Trophoblast cell (in vitro differentiated cells and primary cell): ENCODE data around the gene EGLN2.
"Not testable (repeated sequence)": the region's sequence is repeated elsewhere in the genome, so short reads cannot be mapped to it uniquely, and the experiment has no call there.

Source experiments
- DNase-seq, 2 donors: peaks; one replicate each; pipeline ENCODE4 v3.0.0-alpha.2; 2016
- H2AFZ ChIP-seq: 2 replicates; pipeline ENCODE4 v1.6.1; 2013; ENCODE audit warnings: low read length, moderate library complexity, mild to moderate bottlenecking; ENCODE audit not compliant: insufficient read depth, poor library complexity
- H2AK5ac ChIP-seq: 2 replicates; pipeline ENCODE4 v1.6.1; 2013; ENCODE audit warnings: mild to moderate bottlenecking, low read length
- H2BK120ac ChIP-seq: 2 replicates; pipeline ENCODE4 v1.6.1; 2013; ENCODE audit warnings: low read length, mild to moderate bottlenecking, moderate library complexity; ENCODE audit not compliant: insufficient read depth, poor library complexity
- H2BK12ac ChIP-seq: 2 replicates; pipeline ENCODE4 v1.6.1; 2013; ENCODE audit warnings: mild to moderate bottlenecking, low read length, moderate library complexity
- H2BK5ac ChIP-seq: 2 replicates; pipeline ENCODE4 v1.6.1; 2013; ENCODE audit warnings: low read length, low read depth, moderate library complexity, mild to moderate bottlenecking; ENCODE audit not compliant: poor library complexity
- H3K14ac ChIP-seq: 2 replicates; pipeline ENCODE4 v1.6.1; 2013; ENCODE audit warnings: mild to moderate bottlenecking, low read length
- H3K18ac ChIP-seq: 2 replicates; pipeline ENCODE4 v1.6.1; 2013; ENCODE audit warnings: mild to moderate bottlenecking, low read length
- H3K23ac ChIP-seq: 2 replicates; pipeline ENCODE4 v1.6.1; 2013; ENCODE audit warnings: low read length
- H3K27ac ChIP-seq: 2 replicates; pipeline ENCODE4 v1.5.1; 2013; ENCODE audit warnings: low read depth, mild to moderate bottlenecking, inconsistent platforms, low read length, moderate library complexity
- H3K27me3 ChIP-seq: 2 replicates; pipeline ENCODE4 v1.6.1; 2013; ENCODE audit warnings: inconsistent platforms, mild to moderate bottlenecking, low read length, moderate library complexity; ENCODE audit not compliant: insufficient read depth
- H3K36me3 ChIP-seq, 2 experiments: 1 replicate in 1 of 2; 2 replicates in 1 of 2; pipeline ENCODE4 v1.6.1; 2013; ENCODE audit warnings: low read length in 2 of 2, mild to moderate bottlenecking in 2 of 2, moderate library complexity in 1 of 2; ENCODE audit not compliant: insufficient read depth in 2 of 2, control insufficient read depth in 1 of 2
- H3K4ac ChIP-seq: 2 replicates; pipeline ENCODE4 v1.6.1; 2013; ENCODE audit warnings: low read depth, mild to moderate bottlenecking, low read length, moderate library complexity
- H3K4me1 ChIP-seq, 2 experiments: 1 replicate in 1 of 2; 2 replicates in 1 of 2; pipeline ENCODE4 v1.6.1; 2013; ENCODE audit warnings: low read length in 2 of 2, mild to moderate bottlenecking in 2 of 2, moderate library complexity in 1 of 2; ENCODE audit not compliant: insufficient read depth in 2 of 2, control insufficient read depth in 1 of 2
- H3K4me2 ChIP-seq: 2 replicates; pipeline ENCODE4 v1.6.1; 2013; ENCODE audit warnings: inconsistent platforms, mild to moderate bottlenecking, low read length, moderate library complexity
- H3K4me3 ChIP-seq: 2 replicates; pipeline ENCODE4 v1.5.1; 2013; ENCODE audit warnings: mild to moderate bottlenecking, low read depth, low read length, inconsistent platforms
- H3K79me1 ChIP-seq: one replicate; pipeline ENCODE4 v1.6.1; 2013; ENCODE audit warnings: low read length
- H3K79me2 ChIP-seq: 2 replicates; pipeline ENCODE4 v1.6.1; 2013; ENCODE audit warnings: low read length, mild to moderate bottlenecking; ENCODE audit not compliant: control insufficient read depth, insufficient read depth, poor library complexity
- H3K9ac ChIP-seq: 2 replicates; pipeline ENCODE4 v1.6.1; 2013; ENCODE audit warnings: mild to moderate bottlenecking, low read length
- H3K9me3 ChIP-seq: 2 replicates; pipeline ENCODE4 v1.6.1; 2013; ENCODE audit warnings: low read depth, mild to moderate bottlenecking, control low read depth, inconsistent platforms, low read length; ENCODE audit not compliant: insufficient read depth
- H4K12ac ChIP-seq: 2 replicates; pipeline ENCODE4 v1.6.1; 2013; ENCODE audit warnings: low read depth, mild to moderate bottlenecking, low read length, moderate library complexity
- H4K8ac ChIP-seq: 2 replicates; pipeline ENCODE4 v1.6.1; 2013; ENCODE audit warnings: low read depth, mild to moderate bottlenecking, low read length, moderate library complexity
- H4K91ac ChIP-seq: one replicate; pipeline ENCODE4 v1.6.1; 2013; ENCODE audit warnings: low read depth, mild to moderate bottlenecking, low read length, moderate library complexity
- WGBS: extraction: QIAGEN DNeasy Blood & Tissue Kit; methylation state at CpG from one replicate; pipeline ENCODE4 v1.1.7; 2013; ENCODE audit warnings: missing lambda C conversion rate; ENCODE audit not compliant: insufficient read length, insufficient coverage; ENCODE audit errors: extremely low coverage; 5-methylcytosine and 5-hydroxymethylcytosine counted together

The EGLN2 gene

DNA sequence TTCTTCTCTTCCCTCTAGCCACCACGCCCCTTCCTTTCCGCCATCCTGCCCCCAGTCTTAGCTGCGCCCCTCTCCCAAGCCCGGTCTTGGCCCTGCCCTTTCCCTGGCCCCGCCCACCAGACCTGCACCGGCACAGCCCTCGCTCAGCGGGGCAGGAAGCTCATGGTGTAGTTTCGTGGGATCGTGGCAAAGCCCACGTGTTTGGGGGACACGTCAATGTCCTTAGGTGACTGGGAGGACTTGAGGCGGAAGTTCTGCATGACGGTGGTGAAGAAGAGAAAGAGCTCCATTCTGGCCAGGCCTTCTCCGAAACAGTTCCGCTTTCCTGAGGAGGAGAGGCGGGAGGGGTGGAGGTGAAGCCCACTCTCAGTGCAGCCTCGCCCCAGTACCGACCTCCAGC lies 44.7 kb downstream of the EGLN2 start:
- not testable (repeated sequence) for H3K14ac ChIP-seq, H3K36me3 ChIP-seq, H2BK5ac ChIP-seq, H3K4me2 ChIP-seq, H3K79me1 ChIP-seq, H4K8ac ChIP-seq, H3K4me3 ChIP-seq, H4K12ac ChIP-seq, H3K27ac ChIP-seq, H2BK120ac ChIP-seq, H2AFZ ChIP-seq, H3K79me2 ChIP-seq, H3K23ac ChIP-seq, H3K9me3 ChIP-seq, H3K18ac ChIP-seq, H3K4me1 ChIP-seq, H3K9ac ChIP-seq, H2BK12ac ChIP-seq, DNase-seq, H2AK5ac ChIP-seq, H4K91ac ChIP-seq, H3K4ac ChIP-seq, H3K27me3 ChIP-seq
- WGBS: no CpG with 5 or more reads among the region's 19 CpGs

DNA sequence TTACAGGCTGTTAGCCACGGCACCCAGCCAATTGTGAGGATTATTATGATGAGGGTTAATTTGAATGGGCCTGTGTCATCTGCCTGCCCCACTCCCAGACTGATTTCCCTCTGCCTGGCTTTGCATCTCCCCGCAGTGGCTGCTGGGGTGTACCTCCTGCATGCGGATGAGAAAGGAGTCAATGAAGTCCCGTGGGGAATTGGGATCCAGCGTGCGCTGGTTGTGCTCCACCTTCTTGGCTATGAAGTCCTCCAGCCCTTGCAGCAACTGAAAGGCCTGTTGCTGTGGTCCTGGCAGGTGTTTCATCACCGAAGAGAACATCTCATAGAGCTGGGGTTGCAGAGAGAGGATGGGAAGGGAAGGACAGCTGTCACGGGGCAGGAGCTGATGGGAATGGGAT lies 47.7 kb downstream of the EGLN2 start:
- H2AK5ac ChIP-seq, H4K8ac ChIP-seq, H4K91ac ChIP-seq, H3K4ac ChIP-seq, H2AFZ ChIP-seq, H3K4me3 ChIP-seq, H3K79me1 ChIP-seq, H2BK120ac ChIP-seq, H3K36me3 ChIP-seq, H3K4me2 ChIP-seq, H3K18ac ChIP-seq, H3K9ac ChIP-seq, H3K9me3 ChIP-seq, H3K23ac ChIP-seq, H2BK5ac ChIP-seq, H2BK12ac ChIP-seq, H4K12ac ChIP-seq, H3K4me1 ChIP-seq, H3K27ac ChIP-seq, DNase-seq, H3K14ac ChIP-seq, H3K27me3 ChIP-seq, H3K79me2 ChIP-seq: not testable (repeated sequence)
- WGBS: no CpG with 5 or more reads among the region's 8 CpGs

- not testable (repeated sequence) for H2BK12ac ChIP-seq, H3K4me1 ChIP-seq, H3K4ac ChIP-seq, H2BK120ac ChIP-seq, H3K4me2 ChIP-seq, H4K8ac ChIP-seq, H3K36me3 ChIP-seq, H3K9ac ChIP-seq, DNase-seq, H2AFZ ChIP-seq, H2AK5ac ChIP-seq, H2BK5ac ChIP-seq, H4K91ac ChIP-seq, H3K9me3 ChIP-seq, H3K79me1 ChIP-seq, H4K12ac ChIP-seq, H3K27me3 ChIP-seq, H3K27ac ChIP-seq, H3K14ac ChIP-seq, H3K23ac ChIP-seq, H3K18ac ChIP-seq, H3K4me3 ChIP-seq, H3K79me2 ChIP-seq
- no CpG with 5 or more reads among the region's 3 CpGs for WGBS
Measured at GRCh38 chr19:40850277-40850676, 51.3 kb downstream of the EGLN2 start, which contains the start of gene CYP2A6. TSS of gene CYP2A6 (minus strand) at chr19:40850447. CDS start at chr19:40850426, 21 bp downstream.

DNA sequence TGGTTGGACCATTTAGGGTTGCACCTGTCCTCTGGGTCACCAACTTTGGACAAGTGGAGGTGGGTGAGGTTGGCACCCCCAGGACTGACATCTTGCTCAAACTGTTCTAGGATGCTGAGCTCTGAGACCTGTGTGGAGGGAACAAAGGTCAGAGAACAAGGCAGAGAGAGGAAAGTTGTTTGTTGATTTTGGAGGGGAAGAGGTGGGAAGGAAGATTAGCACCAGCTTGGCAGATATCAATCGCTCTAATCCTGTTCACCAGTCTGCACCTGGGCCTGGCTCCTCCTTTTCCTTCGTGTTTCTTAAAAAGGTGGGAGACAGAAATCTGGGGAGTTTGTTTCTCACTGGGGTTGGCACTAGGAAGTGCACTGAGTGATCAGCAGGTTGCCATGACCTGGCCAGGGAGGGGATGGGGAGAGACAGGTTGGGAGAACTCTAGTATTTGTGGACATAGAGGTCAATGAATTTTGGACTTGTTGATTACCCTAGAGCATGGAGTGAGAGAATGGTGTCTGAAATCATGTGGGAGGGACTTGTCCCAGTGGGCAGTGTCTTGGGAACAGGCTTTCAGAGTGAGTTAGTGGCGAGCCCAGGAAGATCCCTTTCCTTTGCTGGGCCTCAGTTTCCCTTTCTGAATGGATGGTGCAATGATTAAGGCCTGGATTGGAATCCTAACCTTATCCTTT lies 53.6 kb downstream of the EGLN2 start:
- H4K91ac ChIP-seq, H2BK120ac ChIP-seq, H3K27ac ChIP-seq, H3K4me2 ChIP-seq, H3K79me1 ChIP-seq, H3K4me1 ChIP-seq, H2AFZ ChIP-seq, H3K27me3 ChIP-seq, H4K12ac ChIP-seq, H3K9ac ChIP-seq, H3K23ac ChIP-seq, H2BK12ac ChIP-seq, H3K36me3 ChIP-seq, H4K8ac ChIP-seq, H2AK5ac ChIP-seq, H2BK5ac ChIP-seq, DNase-seq, H3K4ac ChIP-seq, H3K9me3 ChIP-seq, H3K4me3 ChIP-seq, H3K79me2 ChIP-seq, H3K14ac ChIP-seq, H3K18ac ChIP-seq: not testable (repeated sequence)
- WGBS: no CpG with 5 or more reads among the region's 3 CpGs
